ENCODE results near the gene DCTN3.

Gene DCTN3

DNA sequence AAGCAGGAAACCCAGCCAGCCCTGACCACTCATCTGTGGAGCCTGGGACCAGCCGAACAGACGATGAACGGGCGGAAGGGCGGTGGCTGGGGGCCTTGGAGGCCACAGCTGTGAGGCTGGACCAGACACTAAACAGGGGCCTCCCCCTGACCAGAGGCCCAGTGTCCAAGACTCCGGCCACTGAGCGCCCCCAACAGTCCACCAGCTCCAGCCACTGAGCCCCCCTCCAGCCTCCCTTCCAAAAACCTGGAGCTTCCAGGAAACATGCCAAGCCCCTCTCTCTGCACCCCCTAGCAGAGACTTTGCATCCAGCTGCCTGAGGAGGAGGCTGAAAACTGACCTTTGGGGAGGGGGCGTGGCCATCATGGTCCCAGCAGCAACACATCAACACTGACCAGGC lies 54.0 kb downstream of the DCTN3 start:
- no peak overlapping the region for H3K27ac Mint-ChIP-seq
- no peaks in the 10 kb centered on the region for H3K9me3 Mint-ChIP-seq
- ATAC-seq: no peak
- H3K4me1 Mint-ChIP-seq: no peaks in the 10 kb centered on the region
- peaks cover 61% of the 10 kb centered on the region for H3K27me3 Mint-ChIP-seq
- H3K36me3 Mint-ChIP-seq: no peaks in the 10 kb centered on the region
- no peak overlapping the region for H3K4me3 Mint-ChIP-seq

DNA sequence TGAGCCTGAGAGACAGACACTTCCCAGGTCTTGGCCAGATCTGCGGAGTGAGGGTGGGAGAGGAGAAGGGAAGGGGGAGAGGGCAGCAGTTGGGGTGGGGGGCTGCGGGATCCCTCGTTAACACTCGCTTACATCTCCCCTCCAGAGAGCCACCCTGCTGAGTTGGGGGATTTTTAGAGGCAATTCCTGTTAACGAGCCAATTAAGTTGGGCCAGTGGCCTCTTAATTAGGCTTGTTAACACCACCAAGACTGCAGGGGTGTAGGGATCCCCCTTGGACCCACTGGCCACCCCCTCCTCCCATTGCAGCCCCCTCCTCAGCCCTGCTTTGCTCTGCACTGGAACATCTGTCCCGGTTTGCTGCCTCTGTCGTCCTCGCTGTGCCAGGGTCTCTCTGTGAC lies 54.4 kb downstream of the DCTN3 start:
- Mint-ChIP-seq H3K4me1 (no peaks in the 10 kb centered on the region), H3K9me3 (no peaks in the 10 kb centered on the region), H3K27me3 (peaks cover 58% of the 10 kb centered on the region), H3K4me3 (no peak overlapping the region), H3K36me3 (no peaks in the 10 kb centered on the region), H3K27ac (no peak overlapping the region)
- no peak for ATAC-seq

DNA sequence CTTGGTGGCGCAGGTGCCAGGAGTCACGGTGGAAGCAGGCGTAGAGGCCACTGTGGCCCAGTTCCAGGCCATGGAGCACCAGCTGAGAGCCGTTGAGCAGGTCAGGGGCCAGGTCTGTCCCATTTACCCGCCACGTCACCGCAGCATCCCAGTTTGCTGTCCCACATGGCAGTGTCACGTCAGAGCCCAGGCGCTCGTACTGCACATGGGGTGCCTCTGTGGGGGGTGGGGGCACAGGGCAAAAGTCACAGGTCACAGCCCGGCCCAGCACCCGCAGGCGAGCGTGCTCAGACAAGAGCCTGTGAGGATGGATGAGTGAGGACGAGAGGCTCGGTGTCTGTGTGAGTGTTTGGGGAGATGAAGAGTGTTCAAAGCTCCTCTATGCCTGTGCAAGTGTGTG lies 55.7 kb downstream of the DCTN3 start:
- H3K4me1 Mint-ChIP-seq: no peaks in the 10 kb centered on the region
- H3K27me3 Mint-ChIP-seq: peaks cover 68% of the 10 kb centered on the region
- no peaks in the 10 kb centered on the region for H3K9me3 Mint-ChIP-seq
- no peak overlapping the region for H3K4me3 Mint-ChIP-seq
- no peak for ATAC-seq
- H3K27ac Mint-ChIP-seq: no peak overlapping the region
- H3K36me3 Mint-ChIP-seq: no peaks in the 10 kb centered on the region

All from stimulated activated memory B cell treated with anti-CD40 and anti-IgM and Interleukin-4, amounts not matched to agents 10 μg/mL and 1 μg/mL and 100 μg/mL, for 72 hours (primary cell).